Neural crest cell (in vitro differentiated cells): ENCODE results near the gene PWP2. TPM values are rescaled to one million over a fixed set of nuclear protein-coding genes. Genes with fewer than 3 reads are reported as not detected.

Experiments used
- DNase-seq: peaks from one replicate; pipeline ENCODE4 v3.0.0; 2021; ENCODE audit warnings: low read depth, mixed read lengths, low spot score
- H3K27ac Mint-ChIP-seq: one replicate; pipeline ENCODE4 v1.8.0; 2021; ENCODE audit warnings: mild to moderate bottlenecking, mixed read lengths; ENCODE audit not compliant: unreplicated experiment
- H3K27me3 Mint-ChIP-seq: 2 replicates; pipeline ENCODE4 v1.8.0; 2021; ENCODE audit warnings: low read depth, mild to moderate bottlenecking, mixed read lengths
- H3K36me3 Mint-ChIP-seq: 2 replicates; pipeline ENCODE4 v1.8.0; 2021; ENCODE audit warnings: low read depth, mild to moderate bottlenecking, mixed read lengths
- H3K4me1 Mint-ChIP-seq: 2 replicates; pipeline ENCODE4 v1.8.0; 2021; ENCODE audit warnings: mixed read lengths
- H3K4me3 Mint-ChIP-seq: one replicate; pipeline ENCODE4 v1.8.0; 2021; ENCODE audit warnings: mild to moderate bottlenecking, mixed read lengths
- H3K9me3 Mint-ChIP-seq: 2 replicates; pipeline ENCODE4 v1.8.0; 2021; ENCODE audit warnings: mixed read lengths
- CTCF ChIP-seq: fragments of 200-600 bp; sonication (generic); conservative IDR thresholded peaks from 2 replicates; pipeline ENCODE4 v1.5.0; 2021; ENCODE audit warnings: antibody characterized with exemption, mild to moderate bottlenecking
- total RNA-seq: library from RNA; stranded (reverse); gene quantifications from 2 replicates; pipeline ENCODE4 v1.2.1, GENCODE V29; 2021

The PWP2 gene
- total RNA-seq, 1 donor from 2014 or later: 4.0 TPM

- TF ChIP-seq CTCF: no peak
- no peak for DNase-seq
- no peaks in the 10 kb centered on the region for H3K9me3 Mint-ChIP-seq
- H3K27ac Mint-ChIP-seq: no peak overlapping the region
- no peaks in the 10 kb centered on the region for H3K4me1 Mint-ChIP-seq
- no peak overlapping the region for H3K4me3 Mint-ChIP-seq
- H3K36me3 Mint-ChIP-seq: peaks cover 14% of the 10 kb centered on the region
- H3K27me3 Mint-ChIP-seq: no peaks in the 10 kb centered on the region
Measured at GRCh38 chr21:44083631-44084291, 23.4 kb upstream of the PWP2 start.

- Mint-ChIP-seq H3K4me1 (no peaks in the 10 kb centered on the region), H3K4me3 (no peak overlapping the region), H3K36me3 (peaks cover 14% of the 10 kb centered on the region), H3K27me3 (no peaks in the 10 kb centered on the region), H3K9me3 (no peaks in the 10 kb centered on the region), H3K27ac (peak overlapping the region; percentile 69)
- no peak for DNase-seq
- no peak for TF ChIP-seq CTCF
Measured at GRCh38 chr21:44084496-44085241, 22.5 kb upstream of the PWP2 start.

- Mint-ChIP-seq H3K4me3 (no peak overlapping the region), H3K9me3 (no peaks in the 10 kb centered on the region), H3K27me3 (no peaks in the 10 kb centered on the region), H3K4me1 (no peaks in the 10 kb centered on the region), H3K36me3 (peaks cover 10% of the 10 kb centered on the region), H3K27ac (peak overlapping the region; percentile 81)
- DNase-seq: no peak
- TF ChIP-seq CTCF: no peak
Measured at GRCh38 chr21:44085491-44086321, 21.5 kb upstream of the PWP2 start.

- no peak overlapping the region for H3K4me3 Mint-ChIP-seq
- no peak for DNase-seq
- H3K4me1 Mint-ChIP-seq: no peaks in the 10 kb centered on the region
- TF ChIP-seq CTCF: no peak
- H3K27me3 Mint-ChIP-seq: no peaks in the 10 kb centered on the region
- peaks cover 7% of the 10 kb centered on the region for H3K36me3 Mint-ChIP-seq
- no peaks in the 10 kb centered on the region for H3K9me3 Mint-ChIP-seq
- H3K27ac Mint-ChIP-seq: no peak overlapping the region
Measured at GRCh38 chr21:44086636-44087425, 20.4 kb upstream of the PWP2 start.
